Measurements from ENCODE around the gene MIS18A. TPM values are rescaled to one million over a fixed set of nuclear protein-coding genes. Genes with fewer than 3 reads are reported as not detected.
"Not testable (repeated sequence)": the region's sequence is repeated elsewhere in the genome, so short reads cannot be mapped to it uniquely, and the experiment has no call there.

Gene MIS18A
- total RNA-seq, 1 experiment from 2014 or later = 55.9 TPM

GRCh38 chr21:32312326-32312725 lies 33.5 kb upstream of the MIS18A start (continued):
- TF ChIP-seq AR (CRISPR knock-in tag; IDR thresholded peaks at IDR 0.05) (no peak), ZNF671 (CRISPR knock-in tag; IDR thresholded peaks at IDR 0.05) (no peak), NR2C2 (CRISPR knock-in tag; IDR thresholded peaks at IDR 0.05) (no peak), FOXP1 (CRISPR knock-in tag; IDR thresholded peaks at IDR 0.05; ENCODE audit: borderline replicate concordance) (no peak), HMGA2 (CRISPR knock-in tag; IDR thresholded peaks at IDR 0.05) (no peak), MYBL2 (CRISPR knock-in tag; IDR thresholded peaks at IDR 0.05) (no peak), ATF6 (CRISPR knock-in tag; IDR thresholded peaks at IDR 0.05) (no peak), GABPB1 (CRISPR knock-in tag; IDR thresholded peaks at IDR 0.05) (no peak), JAZF1 (CRISPR knock-in tag; IDR thresholded peaks at IDR 0.05) (no peak), GRHL2 (CRISPR knock-in tag; IDR thresholded peaks at IDR 0.05; ENCODE audit: insufficient replicate concordance, severe bottlenecking) (no peak), CREB1 (CRISPR knock-in tag; IDR thresholded peaks at IDR 0.05) (no peak), JUN (CRISPR knock-in tag; IDR thresholded peaks at IDR 0.05) (no peak), STAT6 (CRISPR knock-in tag; conservative IDR thresholded peaks at IDR 0.05; ENCODE audit: low read depth) (no peak)

- H3K27me3 Mint-ChIP-seq (ENCODE audit: low read depth) = no peaks in the 10 kb centered on the region
- DNase-seq (ENCODE audit: low spot score) (no peak), ATAC-seq (no peak)
- peaks cover 3% of the 10 kb centered on the region for H3K4me1 Mint-ChIP-seq
- no peak overlapping the region for H3K27ac Mint-ChIP-seq
- ChIA-PET POLR2A (no interaction called here), CTCF (no interaction called here)
- TF ChIP-seq EMX1 (CRISPR knock-in tag; IDR thresholded peaks at IDR 0.05) (no peak), ZNF121 (CRISPR knock-in tag; IDR thresholded peaks at IDR 0.05) (no peak), PRDM15 (CRISPR knock-in tag; IDR thresholded peaks at IDR 0.05) (no peak), ATF2 (CRISPR knock-in tag; IDR thresholded peaks at IDR 0.05; ENCODE audit: borderline replicate concordance, low read depth) (no peak), CDX4 (CRISPR knock-in tag; IDR thresholded peaks at IDR 0.05; ENCODE audit: borderline replicate concordance) (no peak), IRF2 (CRISPR knock-in tag; IDR thresholded peaks at IDR 0.05; ENCODE audit: borderline replicate concordance, low read depth) (no peak), CREM (CRISPR knock-in tag; IDR thresholded peaks at IDR 0.05) (no peak)
- peaks cover 32% of the 10 kb centered on the region for H3K36me3 Mint-ChIP-seq
- no peaks in the 10 kb centered on the region for H3K9me3 Mint-ChIP-seq
- no peak overlapping the region for H3K4me3 Mint-ChIP-seq
These were observed 32.8 kb upstream of the MIS18A start for GRCh38 chr21:32311621-32312020.

- CTCF ChIA-PET; H3K27me3 Mint-ChIP-seq (ENCODE audit: low read depth); H3K4me1 Mint-ChIP-seq; DNase-seq (ENCODE audit: low spot score); POLR2A ChIA-PET; H3K4me3 Mint-ChIP-seq; H3K9me3 Mint-ChIP-seq; H3K27ac Mint-ChIP-seq; ATAC-seq: not testable (repeated sequence)
- peaks cover 29% of the 10 kb centered on the region for H3K36me3 Mint-ChIP-seq
These were observed 32.1 kb upstream of the MIS18A start for GRCh38 chr21:32310976-32311375.

Measured in WTC11 (cell line).